PC-3 (cell line): ENCODE results near the gene RNF182.

ENCODE experiments used
- CTCF ChIP-seq: fragments of 300-600 bp; sonication (generic); conservative IDR thresholded peaks from 2 replicates; pipeline ENCODE4 v1.5.1; 2017; ENCODE audit warnings: antibody characterized with exemption, low read depth, mild to moderate bottlenecking, low read length
- EZH2 ChIP-seq: fragments of 300-600 bp; sonication (generic); IDR thresholded peaks from one replicate; pipeline ENCODE4 v1.6.1; 2017; ENCODE audit warnings: antibody characterized with exemption, mild to moderate bottlenecking, low read length; ENCODE audit not compliant: unreplicated experiment
- EZH2phosphoT487 ChIP-seq: fragments of 300-600 bp; sonication (generic); IDR thresholded peaks from 2 replicates; pipeline ENCODE4 v1.6.1; 2018; ENCODE audit warnings: mild to moderate bottlenecking, antibody characterized with exemption, low read length, borderline replicate concordance

GRCh38 chr6:13927203-13927602, 2.5 kb downstream of the RNF182 start:
- TF ChIP-seq CTCF, result peak; percentile 59
- no peak for TF ChIP-seq EZH2
- no peak for TF ChIP-seq EZH2phosphoT487
